ENCODE data around the gene STAT5B. TPM values are rescaled to one million over a fixed set of nuclear protein-coding genes. Genes with fewer than 3 reads are reported as not detected.

The STAT5B gene
- total RNA-seq, 3 donors from 2014 or later, result 97.2 to 130 (median 101) TPM

- no peaks in the 10 kb centered on the region for H3K36me3 ChIP-seq
- H3K9me3 ChIP-seq, result no peaks in the 10 kb centered on the region
- H3K27ac ChIP-seq, result peak within 1 kb of the TSS; percentile 82 to 89
- peak within 1 kb of the TSS; percentile 75 to 84 (median 78) for H3K4me3 ChIP-seq
- intact Hi-C loops (cut with DNase I; ENCODE audit: low total_unique reads), result no loop called here
- H3K4me1 ChIP-seq, result peaks cover 0 to 7% of the 10 kb centered on the region in 2 donors
- TF ChIP-seq POLR2A (IDR thresholded peaks at IDR 0.05), result no peak
- peak; percentile 49 to 61 (median 60) for TF ChIP-seq POLR2AphosphoS5 (IDR thresholded peaks at IDR 0.05)
- TF ChIP-seq CTCF (IDR thresholded peaks at IDR 0.05), result no peak
- H3K27me3 ChIP-seq, result no peaks in the 10 kb centered on the region
- peak; percentile 72 to 78 for DNase-seq (ENCODE audit: low spot score in 2 of 2)
Measured at GRCh38 chr17:42193969-42194899, 82.0 kb downstream of the STAT5B start, which contains the start of gene GHDC. Gene GHDC, minus strand, starts transcription at chr17:42194494. Its CDS starts 913 bp downstream, at chr17:42193581.

GRCh38 chr17:42193216-42193968 is 82.8 kb downstream of the STAT5B start:
- peaks cover 0 to 7% of the 10 kb centered on the region in 2 donors for H3K4me1 ChIP-seq
- H3K36me3 ChIP-seq, result no peaks in the 10 kb centered on the region
- no peaks in the 10 kb centered on the region for H3K9me3 ChIP-seq
- H3K4me3 ChIP-seq, result peak overlapping the region; percentile 75 to 84 (median 78)
- no peak overlapping the region for H3K27ac ChIP-seq
- DNase-seq (ENCODE audit: low spot score in 2 of 2), result no peak
- TF ChIP-seq POLR2A (IDR thresholded peaks at IDR 0.05), result no peak
- TF ChIP-seq CTCF (IDR thresholded peaks at IDR 0.05), result no peak
- TF ChIP-seq POLR2AphosphoS5 (IDR thresholded peaks at IDR 0.05), result no peak
- intact Hi-C loops (cut with DNase I; ENCODE audit: low total_unique reads), result no loop called here
- no peaks in the 10 kb centered on the region for H3K27me3 ChIP-seq

GRCh38 chr17:42192189-42193126 is 83.7 kb downstream of the STAT5B start:
- peaks cover 0 to 7% of the 10 kb centered on the region in 2 donors for H3K4me1 ChIP-seq
- H3K4me3 ChIP-seq, result peak overlapping the region in 1 of 3 donors; percentile 84
- no peaks in the 10 kb centered on the region for H3K27me3 ChIP-seq
- H3K36me3 ChIP-seq, result no peaks in the 10 kb centered on the region
- H3K9me3 ChIP-seq, result no peaks in the 10 kb centered on the region
- intact Hi-C loops (cut with DNase I; ENCODE audit: low total_unique reads), result no loop called here
- TF ChIP-seq POLR2A (IDR thresholded peaks at IDR 0.05) (no peak), CTCF (IDR thresholded peaks at IDR 0.05) (no peak), POLR2AphosphoS5 (IDR thresholded peaks at IDR 0.05) (no peak)
- DNase-seq (ENCODE audit: low spot score in 2 of 2), result no peak
- H3K27ac ChIP-seq, result no peak overlapping the region

- intact Hi-C loops (cut with DNase I; ENCODE audit: low total_unique reads), result no loop called here
- DNase-seq (ENCODE audit: low spot score in 2 of 2), result no peak
- Histone ChIP-seq H3K27ac (no peak overlapping the region), H3K4me3 (no peak overlapping the region), H3K4me1 (peaks cover 0 to 7% of the 10 kb centered on the region in 2 donors), H3K27me3 (no peaks in the 10 kb centered on the region), H3K9me3 (no peaks in the 10 kb centered on the region), H3K36me3 (no peaks in the 10 kb centered on the region)
- TF ChIP-seq CTCF (IDR thresholded peaks at IDR 0.05) (no peak), POLR2A (IDR thresholded peaks at IDR 0.05) (no peak), POLR2AphosphoS5 (IDR thresholded peaks at IDR 0.05) (no peak)
Measured at GRCh38 chr17:42191275-42191608, 84.9 kb downstream of the STAT5B start.
